HG03521 (cell line): Measurements from ENCODE around the gene MPRIP.
"Not testable (repeated sequence)": the region's sequence is repeated elsewhere in the genome, so short reads cannot be mapped to it uniquely, and the experiment has no call there.

Source experiments
- ATAC-seq: cut with Tn5 transposase; IDR thresholded peaks from one replicate; pipeline ENCODE4 v1.9.1; 2021; ENCODE audit warnings: mild to moderate bottlenecking, moderate library complexity; ENCODE audit not compliant: unreplicated experiment

Gene MPRIP

GRCh38 chr17:17125136-17126084, 83.2 kb downstream of the MPRIP start:
- no peak for ATAC-seq

- no peak for ATAC-seq
Measured at GRCh38 chr17:17126131-17127110, 84.2 kb downstream of the MPRIP start.

- ATAC-seq, result no peak
Measured at GRCh38 chr17:17127156-17127555, 84.9 kb downstream of the MPRIP start.

GRCh38 chr17:17127730-17128291, 85.6 kb downstream of the MPRIP start:
- ATAC-seq, result no peak

- ATAC-seq, result no peak
Measured at GRCh38 chr17:17128476-17129075, 86.3 kb downstream of the MPRIP start.

GRCh38 chr17:17129466-17129865, 87.2 kb downstream of the MPRIP start:
- ATAC-seq, result no peak

- no peak for ATAC-seq
Measured at GRCh38 chr17:17130077-17130844, 88.0 kb downstream of the MPRIP start.

- no peak for ATAC-seq
Measured at GRCh38 chr17:17131839-17132238, 89.6 kb downstream of the MPRIP start.

- ATAC-seq, result no peak
Measured at GRCh38 chr17:17132746-17133145, 90.5 kb downstream of the MPRIP start.

- ATAC-seq, result no peak
Measured at GRCh38 chr17:17134051-17134956, 92.0 kb downstream of the MPRIP start.

GRCh38 chr17:17134957-17135333, 92.7 kb downstream of the MPRIP start:
- ATAC-seq, result no peak

- ATAC-seq, result not testable (repeated sequence)
Measured at GRCh38 chr17:17136221-17136620, 94.0 kb downstream of the MPRIP start.

- no peak for ATAC-seq
Measured at GRCh38 chr17:17137731-17138585, 95.7 kb downstream of the MPRIP start.

- no peak for ATAC-seq
Measured at GRCh38 chr17:17139972-17140589, 97.8 kb downstream of the MPRIP start.

- ATAC-seq, result no peak
Measured at GRCh38 chr17:17140590-17140980, 98.3 kb downstream of the MPRIP start.

GRCh38 chr17:17141279-17141678, 99.0 kb downstream of the MPRIP start:
- no peak for ATAC-seq

GRCh38 chr17:17141860-17142552, 99.7 kb downstream of the MPRIP start:
- ATAC-seq, result no peak
